Mesodermal cell (in vitro differentiated cells): ENCODE measurements around the gene ACAD11.
"Not testable (repeated sequence)": the region's sequence is repeated elsewhere in the genome, so short reads cannot be mapped to it uniquely, and the experiment has no call there.

Experiments
- H3K27ac ChIP-seq: 2 replicates; pipeline ENCODE4 v1.7.0; 2013; ENCODE audit warnings: mild to moderate bottlenecking, low read depth, low read length, moderate library complexity; ENCODE audit not compliant: severe bottlenecking
- H3K36me3 ChIP-seq: 2 replicates; pipeline ENCODE4 v1.7.1; 2013; ENCODE audit warnings: mild to moderate bottlenecking, low read length, moderate library complexity; ENCODE audit not compliant: control insufficient read depth, insufficient read depth
- H3K4me1 ChIP-seq: one replicate; pipeline ENCODE4 v1.7.1; 2013; ENCODE audit warnings: mild to moderate bottlenecking, low read length; ENCODE audit not compliant: insufficient read depth, control insufficient read depth, poor library complexity, severe bottlenecking
- H3K4me3 ChIP-seq: 2 replicates; pipeline ENCODE4 v1.7.0; 2013; ENCODE audit warnings: low read length, control low read depth, mild to moderate bottlenecking; ENCODE audit not compliant: insufficient read depth, poor library complexity, severe bottlenecking; ENCODE audit errors: extremely low read depth
- H3K9me3 ChIP-seq: 2 replicates; pipeline ENCODE4 v1.7.1; 2013; ENCODE audit warnings: mild to moderate bottlenecking, low read length, moderate library complexity; ENCODE audit not compliant: control insufficient read depth
- WGBS, 2 experiments: methylation state at CpG; one replicate each; pipeline ENCODE4 v1.1.5; 2013; ENCODE audit warnings: missing lambda C conversion rate in 2 of 2; ENCODE audit not compliant: insufficient coverage in 2 of 2; 5-methylcytosine and 5-hydroxymethylcytosine counted together

Gene ACAD11

DNA sequence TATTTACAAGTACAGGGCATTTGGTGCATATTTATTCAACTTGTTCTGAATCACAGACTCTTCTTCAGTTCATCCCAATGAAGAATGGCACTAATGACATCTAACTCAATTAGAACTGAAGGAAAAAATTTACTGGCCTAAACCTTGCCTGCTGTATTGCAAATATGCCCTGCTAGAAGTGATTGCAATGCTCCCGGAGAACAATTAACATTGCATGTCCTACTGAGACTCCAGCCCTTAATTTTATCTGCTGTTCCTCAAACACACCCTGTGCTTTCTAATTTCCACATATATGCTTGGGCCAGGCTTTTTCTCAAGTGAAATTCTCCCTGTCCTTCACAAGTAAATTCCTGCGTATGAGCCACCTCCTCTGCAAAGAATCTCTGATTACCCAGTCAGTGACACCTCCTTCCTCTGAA is 54.2 kb downstream of the ACAD11 start:
- peaks cover 4% of the 10 kb centered on the region for H3K36me3 ChIP-seq
- no peaks in the 10 kb centered on the region for H3K9me3 ChIP-seq
- H3K4me1 ChIP-seq = peaks cover 10% of the 10 kb centered on the region
- no peak overlapping the region for H3K4me3 ChIP-seq
- H3K27ac ChIP-seq = peak overlapping the region; percentile 51
- 66 to 79% methylated on average over 2 of the region's 2 CpGs for WGBS, 2 experiments

DNA sequence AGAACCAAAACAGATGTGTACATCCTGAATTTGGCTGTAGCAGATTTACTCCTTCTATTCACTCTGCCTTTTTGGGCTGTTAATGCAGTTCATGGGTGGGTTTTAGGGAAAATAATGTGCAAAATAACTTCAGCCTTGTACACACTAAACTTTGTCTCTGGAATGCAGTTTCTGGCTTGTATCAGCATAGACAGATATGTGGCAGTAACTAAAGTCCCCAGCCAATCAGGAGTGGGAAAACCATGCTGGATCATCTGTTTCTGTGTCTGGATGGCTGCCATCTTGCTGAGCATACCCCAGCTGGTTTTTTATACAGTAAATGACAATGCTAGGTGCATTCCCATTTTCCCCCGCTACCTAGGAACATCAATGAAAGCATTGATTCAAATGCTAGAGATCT is 59.0 kb downstream of the ACAD11 start:
- H3K4me3 ChIP-seq, H3K36me3 ChIP-seq, H3K27ac ChIP-seq, H3K9me3 ChIP-seq, H3K4me1 ChIP-seq: not testable (repeated sequence)
- no CpG with 5 or more reads among the region's 1 CpG for WGBS, 2 experiments

DNA sequence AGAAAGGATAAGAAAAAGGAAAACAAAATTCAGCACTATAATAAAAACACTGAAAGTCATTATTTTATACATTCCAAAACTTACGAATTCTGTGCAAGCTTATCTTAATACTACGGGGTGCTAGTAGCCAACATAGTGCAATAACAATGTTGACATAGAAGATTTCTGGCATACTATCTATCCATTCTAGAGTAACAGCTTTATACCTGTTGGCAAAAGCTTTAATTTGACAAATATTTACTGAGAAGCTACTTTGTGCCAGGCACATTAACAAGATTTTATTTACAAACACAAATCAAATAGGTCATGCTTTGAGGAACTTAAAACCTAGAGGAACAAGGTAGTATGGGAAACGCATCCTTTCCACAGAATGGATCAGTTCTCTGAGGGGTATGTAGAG is 61.4 kb downstream of the ACAD11 start:
- 100% methylated on average over 1 to 2 of the region's 3 CpGs for WGBS, 2 experiments
- Histone ChIP-seq H3K36me3 (peaks cover 4% of the 10 kb centered on the region), H3K27ac (no peak overlapping the region), H3K4me1 (peaks cover 4% of the 10 kb centered on the region), H3K4me3 (no peak overlapping the region), H3K9me3 (no peaks in the 10 kb centered on the region)

DNA sequence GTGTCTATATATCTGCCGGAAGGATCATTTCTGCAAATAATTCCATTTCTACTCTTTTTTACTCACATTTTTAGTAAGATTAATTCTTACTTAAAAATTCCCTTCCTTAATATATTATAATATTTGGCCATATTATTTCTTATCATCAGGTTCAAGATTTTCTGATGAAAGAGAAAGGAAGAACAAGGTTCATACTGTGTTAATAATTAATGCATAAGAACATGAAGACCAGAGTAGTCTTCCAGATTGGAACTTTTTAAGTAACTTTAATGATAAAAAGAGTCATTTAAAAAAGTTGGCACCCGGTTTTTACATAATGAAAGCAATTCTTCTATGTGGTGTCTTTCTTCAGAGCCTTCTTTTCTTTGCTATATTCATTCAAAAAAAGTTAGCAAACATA is 61.9 kb downstream of the ACAD11 start:
- Histone ChIP-seq H3K9me3 (no peaks in the 10 kb centered on the region), H3K36me3 (peaks cover 1% of the 10 kb centered on the region), H3K27ac (no peak overlapping the region), H3K4me3 (no peak overlapping the region), H3K4me1 (peaks cover 4% of the 10 kb centered on the region)
- whole genome bisulfite sequencing, 2 experiments = no CpG with 5 or more reads among the region's 2 CpGs

DNA sequence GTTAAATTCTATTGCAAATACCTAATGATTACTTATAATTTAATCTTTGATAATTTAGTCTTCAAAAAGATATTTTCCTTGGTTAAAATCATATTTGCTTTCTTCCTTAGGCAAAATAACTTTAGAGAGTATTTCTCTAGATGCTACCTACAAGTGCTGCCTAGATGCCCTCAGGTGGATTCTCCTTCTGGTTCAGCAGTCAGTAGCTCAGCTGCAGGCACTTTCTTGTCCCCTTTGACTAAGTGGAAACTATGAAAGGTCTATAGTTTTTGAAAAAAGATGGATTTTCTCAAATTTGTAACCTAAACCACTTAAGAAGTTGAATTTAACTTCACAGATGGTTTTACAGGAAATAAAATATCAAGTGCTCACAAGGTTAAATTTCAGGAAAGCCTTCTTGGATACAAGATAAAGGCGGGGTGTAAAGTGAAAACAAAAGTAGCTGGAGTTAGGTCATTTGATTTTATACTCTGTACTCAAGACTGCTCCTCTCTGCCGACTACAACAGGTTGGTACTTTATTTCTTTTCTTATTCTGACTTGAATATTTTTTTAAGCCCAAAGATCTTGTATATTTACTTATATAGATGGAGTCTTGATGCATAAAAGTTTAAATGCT is 62.7 kb downstream of the ACAD11 start, which contains the start of gene ACKR4:
Gene ACKR4 (plus strand): TSS at position 455 of the 618 bp plus-strand sequence. CDS start 3,128 bp downstream, outside the sequence.
- no peak within 1 kb of the TSS for H3K4me3 ChIP-seq
- peaks cover 4% of the 10 kb centered on the region for H3K4me1 ChIP-seq
- H3K9me3 ChIP-seq = no peaks in the 10 kb centered on the region
- no CpG with 5 or more reads among the region's 2 CpGs for WGBS, 2 experiments
- no peak within 1 kb of the TSS for H3K27ac ChIP-seq
- H3K36me3 ChIP-seq = no peaks in the 10 kb centered on the region

DNA sequence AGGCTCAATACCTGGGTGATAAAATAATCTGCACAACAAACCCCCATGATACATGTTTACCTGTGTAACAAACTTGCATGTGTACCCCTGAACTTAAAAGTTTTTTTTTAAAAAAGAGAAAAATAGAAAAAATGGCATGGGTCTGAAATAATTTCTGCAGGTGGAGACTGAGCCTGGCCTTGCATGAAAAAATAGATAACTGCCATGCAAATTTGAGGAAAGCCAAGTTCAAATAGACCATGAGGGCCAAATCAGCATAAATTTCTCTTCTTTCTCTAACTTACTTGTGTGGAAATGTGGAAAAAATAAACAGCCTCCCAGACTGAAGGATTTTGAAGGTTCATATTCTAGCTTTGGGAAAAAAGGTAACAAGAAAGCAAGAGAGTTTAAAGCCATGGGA is 63.3 kb downstream of the ACAD11 start:
- H3K4me3 ChIP-seq = no peak overlapping the region
- peaks cover 2% of the 10 kb centered on the region for H3K36me3 ChIP-seq

DNA sequence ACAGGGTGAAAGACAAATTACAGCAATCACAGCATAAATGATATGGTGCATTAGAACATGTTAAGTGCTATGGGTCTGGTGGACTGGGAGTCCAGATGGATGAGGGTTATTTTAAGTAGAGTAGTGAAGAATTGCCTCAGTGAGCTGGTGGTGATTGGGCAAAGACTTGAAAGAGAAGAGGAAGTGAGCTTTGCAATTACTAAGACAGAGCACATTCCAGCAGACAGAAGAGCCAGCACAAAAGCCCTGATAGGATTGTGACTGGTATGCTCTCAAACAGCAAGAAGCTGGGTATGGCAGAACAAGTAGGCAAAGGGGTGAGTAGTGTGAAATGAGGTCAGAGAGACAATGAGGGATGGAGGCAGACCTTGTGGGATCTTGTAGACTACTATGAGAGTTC is 64.6 kb downstream of the ACAD11 start:
- peaks cover 2% of the 10 kb centered on the region for H3K36me3 ChIP-seq
- no peak overlapping the region for H3K4me3 ChIP-seq
- H3K4me1 ChIP-seq = peaks cover 4% of the 10 kb centered on the region
- peak overlapping the region; percentile 26 for H3K27ac ChIP-seq
- H3K9me3 ChIP-seq = no peaks in the 10 kb centered on the region

More for the DNA sequence above, 63.3 kb downstream of the ACAD11 start:
- Histone ChIP-seq H3K4me1 (peaks cover 4% of the 10 kb centered on the region), H3K9me3 (no peaks in the 10 kb centered on the region), H3K27ac (no peak overlapping the region)

DNA sequence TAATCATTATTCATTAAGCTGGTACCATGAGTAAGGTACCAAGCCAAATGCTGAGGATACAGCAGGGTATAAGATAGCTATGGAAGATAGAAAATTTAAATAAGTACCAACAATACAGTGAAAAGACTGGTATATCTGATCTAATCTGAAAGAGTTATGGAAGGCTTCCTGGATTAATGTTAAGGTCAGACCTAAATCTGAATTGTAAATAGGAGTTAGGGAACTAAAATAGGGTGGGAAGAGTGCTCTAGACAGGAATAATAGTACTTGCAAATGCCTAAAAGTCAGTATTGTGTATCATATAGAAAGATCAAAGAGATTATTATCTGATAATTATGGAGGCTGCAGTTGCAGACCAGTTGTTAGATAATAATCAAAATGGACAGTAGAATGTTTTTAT is 65.1 kb downstream of the ACAD11 start:
- H3K36me3 ChIP-seq = peaks cover 2% of the 10 kb centered on the region
- no peak overlapping the region for H3K27ac ChIP-seq
- H3K4me1 ChIP-seq = peaks cover 4% of the 10 kb centered on the region
- H3K4me3 ChIP-seq = no peak overlapping the region
- H3K9me3 ChIP-seq = no peaks in the 10 kb centered on the region

DNA sequence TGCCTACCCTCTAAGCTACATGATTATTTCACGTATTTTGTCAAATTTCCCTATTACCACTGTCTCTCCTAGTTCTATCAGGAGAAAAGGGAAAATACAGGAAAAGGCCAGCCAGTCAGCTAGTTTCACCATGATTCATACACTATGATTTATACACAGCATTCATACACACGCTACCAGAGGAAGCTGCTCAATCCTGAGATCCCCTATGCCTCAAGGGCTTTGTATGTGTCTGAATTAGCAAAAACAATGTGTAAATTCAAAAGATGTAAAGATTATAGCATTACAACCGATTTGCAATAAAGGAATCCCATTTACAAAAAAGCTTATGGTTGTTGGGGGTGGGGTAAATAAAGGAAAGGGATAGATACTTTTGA is 65.7 kb downstream of the ACAD11 start:
- no CpG with 5 or more reads among the region's 3 CpGs for WGBS, 2 experiments
- no peak overlapping the region for H3K4me3 ChIP-seq

DNA sequence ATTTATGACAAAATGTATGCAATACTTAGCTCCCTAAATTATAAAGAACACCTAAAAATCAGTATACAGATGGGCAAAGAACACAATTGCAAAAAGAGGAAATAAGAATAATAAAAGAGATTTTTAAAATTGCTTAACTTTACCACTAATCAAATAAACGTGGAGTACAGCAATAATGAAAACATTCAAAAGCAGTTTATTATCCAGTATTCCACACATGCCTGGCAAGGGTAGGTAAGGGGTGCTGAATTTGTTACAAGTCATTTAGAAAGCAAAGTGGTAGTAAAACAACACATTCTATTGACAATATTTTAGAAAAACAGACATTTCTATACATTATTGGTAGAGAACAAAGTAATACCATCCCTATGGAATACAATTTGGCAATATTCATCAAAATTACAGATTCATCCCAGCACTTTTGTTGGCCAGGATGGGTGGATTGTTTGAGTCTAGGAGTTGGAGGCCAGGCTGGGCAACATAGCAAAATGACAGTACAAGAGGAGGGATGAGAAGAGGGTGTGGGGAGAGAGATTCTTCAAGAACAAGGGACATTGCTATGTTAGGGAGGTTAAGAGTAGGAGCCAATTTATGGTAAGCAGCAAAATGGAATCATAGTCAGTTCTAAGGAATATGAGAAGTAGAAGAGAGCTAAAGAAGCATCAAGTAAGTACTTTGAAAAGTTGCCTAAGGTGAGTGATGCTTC is 66.2 kb downstream of the ACAD11 start:
- Histone ChIP-seq H3K27ac (no peak overlapping the region), H3K36me3 (peaks cover 2% of the 10 kb centered on the region), H3K4me1 (peaks cover 4% of the 10 kb centered on the region), H3K4me3 (no peak overlapping the region), H3K9me3 (no peaks in the 10 kb centered on the region)
- WGBS, 2 experiments = no CpG with 5 or more reads among the region's 1 CpG

More for the DNA sequence above, 65.7 kb downstream of the ACAD11 start:
- no peaks in the 10 kb centered on the region for H3K9me3 ChIP-seq
- peaks cover 2% of the 10 kb centered on the region for H3K36me3 ChIP-seq
- peaks cover 4% of the 10 kb centered on the region for H3K4me1 ChIP-seq
- no peak overlapping the region for H3K27ac ChIP-seq

DNA sequence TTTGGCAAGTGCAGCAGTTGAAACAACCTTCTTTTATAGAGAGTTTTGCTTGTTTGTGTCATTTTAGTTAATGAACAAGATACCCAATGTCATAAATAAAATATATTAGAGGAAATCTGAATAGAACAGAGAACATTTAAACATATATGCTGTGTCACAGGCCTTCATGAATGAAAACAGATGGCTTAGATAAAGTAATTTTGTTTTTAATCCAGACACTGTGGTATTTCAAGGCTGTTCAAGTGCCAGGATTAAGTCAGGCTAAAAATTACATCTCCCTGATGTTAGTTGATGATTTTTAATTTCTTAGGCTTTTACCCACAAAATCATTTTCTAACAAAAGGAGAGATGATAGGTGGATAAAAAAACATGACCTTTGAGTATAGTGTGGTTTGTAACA is 67.4 kb downstream of the ACAD11 start:
- Histone ChIP-seq H3K4me1 (peaks cover 4% of the 10 kb centered on the region), H3K4me3 (no peak overlapping the region), H3K27ac (no peak overlapping the region), H3K36me3 (peaks cover 2% of the 10 kb centered on the region), H3K9me3 (no peaks in the 10 kb centered on the region)
